ENCODE results near the gene CBY1. TPM values are rescaled to one million over a fixed set of nuclear protein-coding genes. Genes with fewer than 3 reads are reported as not detected.
"Not testable (repeated sequence)": the region's sequence is repeated elsewhere in the genome, so short reads cannot be mapped to it uniquely, and the experiment has no call there.

Gene CBY1
- total and polyA plus RNA-seq, 9 of the 15 experiments (the other 6 are each of a cell fraction or from before 2014, with no cell fraction given): 5.7 to 19.7 (median 10.8) TPM

GRCh38 chr22:38614332-38615063 lies 41.9 kb upstream of the CBY1 start:
- H3K9me1 ChIP-seq (ENCODE audit: control insufficient read depth, insufficient read depth, low read length): no peaks in the 10 kb centered on the region
- 21% methylated on average over 4 of the region's 4 CpGs for WGBS (ENCODE audit: insufficient coverage, low coverage, missing lambda C conversion rate)
- no peak overlapping the region for H3K4me2 ChIP-seq (ENCODE audit: insufficient read depth, low read length)
- in situ Hi-C loops (cut with MboI) (no loop called here), intact Hi-C loops (cut with micrococcal nuclease) (no loop called here)
- H3K27ac ChIP-seq (ENCODE audit: extremely low read depth, low read depth, low read length): no peak overlapping the region
- peaks cover 1% of the 10 kb centered on the region; the same call in 1 of the 2 replicates for H3K9me3 ChIP-seq (replicated peaks; ENCODE audit: control insufficient read depth, insufficient read depth, low read depth, low read length)
- DNase-seq (ENCODE audit: extremely low read depth in 1 of 4, low spot score in 3 of 4) (no peak), FAIRE-seq (no peak), ATAC-seq (no peak)
- H2AFZ ChIP-seq (ENCODE audit: low read depth, low read length): no peak overlapping the region
- ChIA-PET CTCF (ENCODE audit: low intra/inter-chr PET ratio) (no interaction called here), POLR2A (interaction anchor here (1.1 kb wide), 1 partner anchor 21 kb away, joined by 3 read pairs; no protein-coding TSS in a partner anchor)
- H3K79me2 ChIP-seq (ENCODE audit: control insufficient read depth, insufficient read depth, low read length): no peaks in the 10 kb centered on the region
- no peak overlapping the region for H3K9ac ChIP-seq (ENCODE audit: insufficient read depth in 1 of 2, low read depth in 2 of 2, low read length in 2 of 2)
- TF ChIP-seq CREB1 (IDR thresholded peaks at IDR 0.05): no peak
- no peak for TF ChIP-seq CREB1 (CRISPR knock-in tag; IDR thresholded peaks at IDR 0.05)
- peak; percentile 66 for TF ChIP-seq ATF3 (IDR thresholded peaks at IDR 0.05)
- no peak for TF ChIP-seq ATF3 (CRISPR knock-in tag; conservative IDR thresholded peaks at IDR 0.05)
- no peak for TF ChIP-seq CSDE1 (IDR thresholded peaks at IDR 0.05)
- TF ChIP-seq CREBBP (IDR thresholded peaks at IDR 0.05; ENCODE audit: low read depth, low read length): no peak
- no peak for TF ChIP-seq L3MBTL2 (IDR thresholded peaks at IDR 0.05)
- peak; percentile 37; the same call in 1 of the 2 replicates for TF ChIP-seq MEF2A (IDR thresholded peaks at IDR 0.05; ENCODE audit: control insufficient read depth, low read depth, low read length)
- H3K4me1 ChIP-seq (replicated peaks in 1 of 2; ENCODE audit: control insufficient read depth in 2 of 2, insufficient read depth in 2 of 2, low read length in 2 of 2): no peaks in the 10 kb centered on the region; a peak in 1 of 5 replicates
- H3K36me3 ChIP-seq (ENCODE audit: control insufficient read depth, insufficient read depth, low read length): no peaks in the 10 kb centered on the region
- no peaks in the 10 kb centered on the region for H3K27me3 ChIP-seq (ENCODE audit: control insufficient read depth in 2 of 2, insufficient read depth in 2 of 2, low read length in 2 of 2)
- BruUV-seq (replicated peaks): no TSS peak
- H4K20me1 ChIP-seq (replicated peaks; ENCODE audit: control insufficient read depth, insufficient read depth, low read length): no peaks in the 10 kb centered on the region
- H3K4me3 ChIP-seq: no peak overlapping the region

- CTCF ChIA-PET (ENCODE audit: low intra/inter-chr PET ratio); in situ Hi-C loops (cut with MboI); BruUV-seq (replicated peaks); H2AFZ ChIP-seq (ENCODE audit: low read depth, low read length); H3K4me3 ChIP-seq; H3K79me2 ChIP-seq (ENCODE audit: control insufficient read depth, insufficient read depth, low read length); intact Hi-C loops (cut with micrococcal nuclease); H3K27ac ChIP-seq (ENCODE audit: extremely low read depth, low read depth, low read length); H3K4me2 ChIP-seq (ENCODE audit: insufficient read depth, low read length); DNase-seq (ENCODE audit: extremely low read depth in 1 of 4, low spot score in 3 of 4); H3K27me3 ChIP-seq (ENCODE audit: control insufficient read depth in 2 of 2, insufficient read depth in 2 of 2, low read length in 2 of 2); POLR2A ChIA-PET; ATAC-seq; H4K20me1 ChIP-seq (replicated peaks; ENCODE audit: control insufficient read depth, insufficient read depth, low read length); H3K4me1 ChIP-seq (replicated peaks in 1 of 2; ENCODE audit: control insufficient read depth in 2 of 2, insufficient read depth in 2 of 2, low read length in 2 of 2); H3K36me3 ChIP-seq (ENCODE audit: control insufficient read depth, insufficient read depth, low read length); H3K9ac ChIP-seq (ENCODE audit: insufficient read depth in 1 of 2, low read depth in 2 of 2, low read length in 2 of 2); FAIRE-seq; H3K9me1 ChIP-seq (ENCODE audit: control insufficient read depth, insufficient read depth, low read length); H3K9me3 ChIP-seq (replicated peaks; ENCODE audit: control insufficient read depth, insufficient read depth, low read depth, low read length): not testable (repeated sequence)
- WGBS (ENCODE audit: insufficient coverage, low coverage, missing lambda C conversion rate): 25% methylated on average over 7 of the region's 9 CpGs
Observed at GRCh38 chr22:38615064-38615405, 41.4 kb upstream of the CBY1 start.
